ENCODE data around the gene SLC30A1. TPM values are rescaled to one million over a fixed set of nuclear protein-coding genes. Genes with fewer than 3 reads are reported as not detected.

The SLC30A1 gene
- total RNA-seq, 2 experiments from 2014 or later, result 11.3 to 12.1 TPM

GRCh38 chr1:211601982-211602670 is 23.2 kb upstream of the SLC30A1 start:
- no peaks in the 10 kb centered on the region for H3K36me3 Mint-ChIP-seq
- H3K27ac Mint-ChIP-seq, result no peak overlapping the region

GRCh38 chr1:211601159-211601558 is 22.2 kb upstream of the SLC30A1 start:
- H3K9me3 Mint-ChIP-seq, result no peaks in the 10 kb centered on the region
- H3K4me1 Mint-ChIP-seq, result peaks cover 7% of the 10 kb centered on the region
- H3K4me3 Mint-ChIP-seq, result no peak overlapping the region

More at GRCh38 chr1:211601982-211602670, 23.2 kb upstream of the SLC30A1 start:
- peaks cover 6% of the 10 kb centered on the region for H3K27me3 Mint-ChIP-seq
- H3K9me3 Mint-ChIP-seq, result no peaks in the 10 kb centered on the region
- no peak for DNase-seq
- H3K4me3 Mint-ChIP-seq, result no peak overlapping the region
- peaks cover 11% of the 10 kb centered on the region for H3K4me1 Mint-ChIP-seq

GRCh38 chr1:211599250-211599649 is 20.3 kb upstream of the SLC30A1 start:
- H3K36me3 Mint-ChIP-seq, result no peaks in the 10 kb centered on the region

More at GRCh38 chr1:211601159-211601558, 22.2 kb upstream of the SLC30A1 start:
- no peak for DNase-seq
- peaks cover 3% of the 10 kb centered on the region for H3K27me3 Mint-ChIP-seq
- no peaks in the 10 kb centered on the region for H3K36me3 Mint-ChIP-seq
- H3K27ac Mint-ChIP-seq, result no peak overlapping the region

GRCh38 chr1:211598514-211598913 is 19.6 kb upstream of the SLC30A1 start:
- Mint-ChIP-seq H3K27me3 (no peaks in the 10 kb centered on the region), H3K4me1 (peaks cover 7% of the 10 kb centered on the region)

More at GRCh38 chr1:211599250-211599649, 20.3 kb upstream of the SLC30A1 start:
- Mint-ChIP-seq H3K27me3 (no peaks in the 10 kb centered on the region), H3K4me3 (no peak overlapping the region), H3K27ac (no peak overlapping the region), H3K9me3 (no peaks in the 10 kb centered on the region), H3K4me1 (peaks cover 7% of the 10 kb centered on the region)
- DNase-seq, result no peak

GRCh38 chr1:211596418-211597181 is 17.6 kb upstream of the SLC30A1 start:
- DNase-seq, result no peak
- H3K9me3 Mint-ChIP-seq, result no peaks in the 10 kb centered on the region
- no peaks in the 10 kb centered on the region for H3K27me3 Mint-ChIP-seq
- no peak overlapping the region for H3K4me3 Mint-ChIP-seq
- no peaks in the 10 kb centered on the region for H3K36me3 Mint-ChIP-seq
- peaks cover 11% of the 10 kb centered on the region for H3K4me1 Mint-ChIP-seq
- H3K27ac Mint-ChIP-seq, result no peak overlapping the region

More at GRCh38 chr1:211598514-211598913, 19.6 kb upstream of the SLC30A1 start:
- Mint-ChIP-seq H3K27ac (no peak overlapping the region), H3K9me3 (no peaks in the 10 kb centered on the region), H3K36me3 (no peaks in the 10 kb centered on the region), H3K4me3 (no peak overlapping the region)
- no peak for DNase-seq

GRCh38 chr1:211595419-211595818 is 16.5 kb upstream of the SLC30A1 start:
- peaks cover 11% of the 10 kb centered on the region for H3K4me1 Mint-ChIP-seq
- H3K4me3 Mint-ChIP-seq, result no peak overlapping the region
- H3K36me3 Mint-ChIP-seq, result no peaks in the 10 kb centered on the region

GRCh38 chr1:211591980-211592493 is 13.1 kb upstream of the SLC30A1 start:
- peaks cover 5% of the 10 kb centered on the region for H3K4me1 Mint-ChIP-seq
- H3K27me3 Mint-ChIP-seq, result peaks cover 4% of the 10 kb centered on the region
- no peak overlapping the region for H3K4me3 Mint-ChIP-seq
- H3K9me3 Mint-ChIP-seq, result no peaks in the 10 kb centered on the region
- no peaks in the 10 kb centered on the region for H3K36me3 Mint-ChIP-seq
- no peak for DNase-seq
- H3K27ac Mint-ChIP-seq, result no peak overlapping the region

More at GRCh38 chr1:211595419-211595818, 16.5 kb upstream of the SLC30A1 start:
- no peaks in the 10 kb centered on the region for H3K27me3 Mint-ChIP-seq
- H3K27ac Mint-ChIP-seq, result no peak overlapping the region
- no peaks in the 10 kb centered on the region for H3K9me3 Mint-ChIP-seq
- no peak for DNase-seq

GRCh38 chr1:211589782-211590721 is 11.1 kb upstream of the SLC30A1 start:
- Mint-ChIP-seq H3K27ac (no peak overlapping the region), H3K27me3 (peaks cover 4% of the 10 kb centered on the region), H3K36me3 (no peaks in the 10 kb centered on the region), H3K9me3 (no peaks in the 10 kb centered on the region), H3K4me1 (peaks cover 5% of the 10 kb centered on the region), H3K4me3 (no peak overlapping the region)
- no peak for DNase-seq

GRCh38 chr1:211588711-211589110 is 9.8 kb upstream of the SLC30A1 start:
- Mint-ChIP-seq H3K27me3 (peaks cover 4% of the 10 kb centered on the region), H3K27ac (no peak overlapping the region), H3K4me3 (no peak overlapping the region), H3K4me1 (peaks cover 5% of the 10 kb centered on the region), H3K9me3 (no peaks in the 10 kb centered on the region), H3K36me3 (no peaks in the 10 kb centered on the region)
- DNase-seq, result no peak

GRCh38 chr1:211587123-211587522 is 8.2 kb upstream of the SLC30A1 start:
- Mint-ChIP-seq H3K36me3 (no peaks in the 10 kb centered on the region), H3K27ac (no peak overlapping the region), H3K4me1 (peaks cover 3% of the 10 kb centered on the region), H3K27me3 (peaks cover 4% of the 10 kb centered on the region), H3K4me3 (no peak overlapping the region), H3K9me3 (no peaks in the 10 kb centered on the region)
- no peak for DNase-seq

GRCh38 chr1:211586538-211586937 is 7.6 kb upstream of the SLC30A1 start:
- no peaks in the 10 kb centered on the region for H3K36me3 Mint-ChIP-seq
- DNase-seq, result no peak
- no peak overlapping the region for H3K27ac Mint-ChIP-seq
- peaks cover 4% of the 10 kb centered on the region for H3K27me3 Mint-ChIP-seq
- no peaks in the 10 kb centered on the region for H3K9me3 Mint-ChIP-seq
- H3K4me3 Mint-ChIP-seq, result no peak overlapping the region
- peaks cover 5% of the 10 kb centered on the region for H3K4me1 Mint-ChIP-seq

- no peak overlapping the region for H3K27ac Mint-ChIP-seq
- H3K36me3 Mint-ChIP-seq, result no peaks in the 10 kb centered on the region
- no peak overlapping the region for H3K4me3 Mint-ChIP-seq
- peaks cover 12% of the 10 kb centered on the region for H3K4me1 Mint-ChIP-seq
- H3K9me3 Mint-ChIP-seq, result no peaks in the 10 kb centered on the region
- DNase-seq, result no peak
- H3K27me3 Mint-ChIP-seq, result no peaks in the 10 kb centered on the region
Observed at GRCh38 chr1:211583011-211583992, 4.3 kb upstream of the SLC30A1 start.

- no peaks in the 10 kb centered on the region for H3K27me3 Mint-ChIP-seq
- peak overlapping the region; percentile 6 for H3K27ac Mint-ChIP-seq
- no peaks in the 10 kb centered on the region for H3K9me3 Mint-ChIP-seq
- peaks cover 3% of the 10 kb centered on the region for H3K36me3 Mint-ChIP-seq
- H3K4me3 Mint-ChIP-seq, result no peak overlapping the region
- DNase-seq, result no peak
- H3K4me1 Mint-ChIP-seq, result peaks cover 12% of the 10 kb centered on the region
Observed at GRCh38 chr1:211581526-211581925, 2.6 kb upstream of the SLC30A1 start.

- Mint-ChIP-seq H3K27ac (peak overlapping the region; percentile 59), H3K4me1 (peaks cover 21% of the 10 kb centered on the region)
Observed at GRCh38 chr1:211580303-211580687, 1.3 kb upstream of the SLC30A1 start.

More at GRCh38 chr1:211580303-211580687, 1.3 kb upstream of the SLC30A1 start:
- Mint-ChIP-seq H3K9me3 (no peaks in the 10 kb centered on the region), H3K4me3 (peak overlapping the region; percentile 75), H3K27me3 (no peaks in the 10 kb centered on the region), H3K36me3 (peaks cover 8% of the 10 kb centered on the region)
- no peak for DNase-seq
